LNCAP (cell line): ENCODE data around the gene DHRS4L2.
"Not testable (repeated sequence)": the region's sequence is repeated elsewhere in the genome, so short reads cannot be mapped to it uniquely, and the experiment has no call there.

Experiments
- CTCF ChIP-seq: fragments of 450-650 bp; IDR thresholded peaks from 2 replicates; pipeline ENCODE4 v1.5.1; 2017; ENCODE audit warnings: mild to moderate bottlenecking

DHRS4L2 gene

DNA sequence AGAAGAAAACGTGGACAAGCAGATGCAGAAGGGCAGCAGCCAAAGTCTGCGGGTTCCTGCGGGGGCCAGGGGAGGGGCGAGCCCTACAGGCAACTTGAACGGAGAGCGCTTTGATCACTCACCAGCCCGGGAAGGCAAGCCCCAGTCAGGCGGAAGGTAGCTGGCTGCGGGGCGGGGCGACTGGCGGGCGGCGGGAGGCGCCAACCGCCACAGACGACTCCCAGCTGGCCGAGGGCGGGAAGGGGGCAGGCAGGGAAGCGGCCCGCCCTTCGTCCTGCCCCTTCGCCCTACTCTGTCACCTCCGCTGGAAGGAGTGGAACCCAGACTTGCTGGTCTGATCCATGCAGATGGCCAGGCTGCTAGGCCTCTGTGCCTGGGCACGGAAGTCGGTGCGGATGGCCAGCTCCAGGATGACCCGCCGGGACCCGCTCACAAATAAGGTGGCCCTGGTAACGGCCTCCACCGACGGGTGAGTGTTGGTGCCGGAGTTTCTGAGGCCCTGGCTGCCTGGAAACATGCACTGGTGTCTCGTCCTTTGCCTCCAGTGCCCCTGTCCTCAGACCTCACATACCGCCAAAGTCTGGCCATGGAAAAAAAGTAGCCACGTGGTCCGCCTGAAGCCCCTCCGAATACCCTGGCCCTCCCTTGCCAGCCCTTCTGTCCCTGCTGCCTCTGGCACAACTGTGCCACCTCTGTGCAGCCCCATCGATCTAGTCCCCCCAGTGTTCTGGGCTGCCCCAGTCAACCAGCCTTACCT is at the start of gene DHRS4L2:
DHRS4L2 (plus strand) TSS at position 323 of the 757 bp plus-strand sequence; CDS start at position 342, 19 bp downstream.
- not testable (repeated sequence) for TF ChIP-seq CTCF

- no peak for TF ChIP-seq CTCF
Measured at GRCh38 chr14:23939607-23940326, 49.0 kb upstream of the DHRS4L2 start.

DNA sequence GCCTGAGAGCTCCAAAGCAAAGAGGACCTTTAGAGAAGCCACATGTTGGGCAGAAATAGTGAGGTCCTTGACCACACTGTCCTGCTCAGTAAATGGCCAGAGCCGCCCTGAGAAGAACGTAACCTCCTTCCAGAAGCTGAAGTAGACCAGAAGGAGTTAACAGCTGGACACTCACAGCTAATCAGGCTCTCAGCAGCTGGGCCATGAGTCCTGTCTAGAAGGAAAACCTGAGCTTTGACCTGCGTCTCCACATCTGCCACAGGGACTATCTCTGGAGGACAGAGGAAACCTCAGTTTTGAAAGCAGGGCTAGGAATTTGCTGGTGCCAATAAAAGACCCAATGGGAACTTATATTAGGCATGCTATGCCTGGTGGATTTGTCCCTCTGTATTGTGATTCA is 47.5 kb upstream of the DHRS4L2 start:
- no peak for TF ChIP-seq CTCF

- TF ChIP-seq CTCF, result no peak
Measured at GRCh38 chr14:23941669-23942068, 47.1 kb upstream of the DHRS4L2 start.

DNA sequence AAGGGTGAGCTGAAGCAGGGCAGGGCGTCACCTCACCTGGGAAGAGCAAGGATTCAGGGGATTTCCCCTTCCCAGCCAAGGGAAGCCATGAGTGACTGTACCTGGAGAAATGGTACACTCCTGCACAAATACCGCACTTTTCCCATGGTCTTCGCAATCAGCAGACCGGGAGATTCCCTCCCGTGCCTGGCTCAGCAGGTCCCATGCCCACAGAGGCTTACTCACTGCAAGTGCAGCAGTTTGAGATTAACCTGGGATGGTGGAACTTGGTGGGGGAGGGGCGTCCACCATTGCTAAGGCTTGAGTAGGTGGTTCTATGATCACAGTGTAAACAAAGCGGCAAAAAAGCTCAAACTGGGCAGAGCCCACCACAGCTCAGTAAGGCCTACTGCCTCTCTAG is 46.1 kb upstream of the DHRS4L2 start:
- TF ChIP-seq CTCF, result no peak

DNA sequence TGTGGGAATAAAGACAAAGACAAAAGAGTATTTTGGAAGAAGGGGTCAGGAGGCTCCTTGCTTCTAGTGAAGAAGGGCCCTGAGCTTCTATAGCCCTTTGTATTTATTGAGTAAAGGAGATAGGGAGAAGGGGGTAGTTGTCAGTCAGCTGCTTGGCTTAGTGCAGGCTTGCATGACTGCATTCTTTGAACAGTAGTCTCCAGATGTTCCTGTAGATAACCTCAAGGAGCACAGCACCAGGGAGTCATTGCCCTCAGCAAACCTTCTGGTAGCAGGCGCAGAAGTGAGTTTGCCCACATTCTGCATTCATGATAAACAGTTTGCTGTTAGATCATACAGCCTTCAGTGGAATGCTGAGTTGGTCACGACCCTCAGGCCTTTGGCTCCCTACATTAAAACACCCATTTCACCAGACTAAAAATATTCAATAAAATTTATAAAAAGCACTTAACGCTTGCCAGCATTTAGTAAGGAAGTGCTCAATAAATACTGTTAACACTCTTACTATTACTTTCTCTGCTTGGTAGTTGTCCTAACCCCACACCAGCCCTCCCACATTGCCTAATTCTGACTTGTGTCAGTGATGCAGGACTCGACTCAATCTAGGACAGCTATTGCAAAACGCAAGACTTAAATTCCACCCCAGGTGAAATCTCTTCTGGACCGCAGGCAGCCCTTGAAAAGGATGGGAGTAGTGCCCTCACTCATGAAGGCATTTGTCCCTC is 38.2 kb upstream of the DHRS4L2 start:
- TF ChIP-seq CTCF, result no peak

GRCh38 chr14:23951590-23952201 is 37.0 kb upstream of the DHRS4L2 start:
- TF ChIP-seq CTCF, result no peak
